H7 (cell line): Measurements from ENCODE around the gene GLRX2. TPM values are rescaled to one million over a fixed set of nuclear protein-coding genes. Genes with fewer than 3 reads are reported as not detected.

Experiments used
- DNase-seq: peaks from one replicate; pipeline ENCODE4 v3.0.0; 2012
- H3K27me3 ChIP-seq: 2 replicates; pipeline ENCODE4 v1.6.0; 2011; ENCODE audit warnings: mild to moderate bottlenecking, low read length; ENCODE audit not compliant: control insufficient read depth, insufficient read depth
- H3K36me3 ChIP-seq: replicated peaks from 2 replicates; pipeline ENCODE4 v1.5.1; 2011; ENCODE audit warnings: low read length; ENCODE audit not compliant: control insufficient read depth, insufficient read depth
- H3K4me3 ChIP-seq: 2 replicates; pipeline ENCODE4 v1.5.1; 2011; ENCODE audit warnings: low read depth, mild to moderate bottlenecking, control low read depth, low read length, moderate library complexity; ENCODE audit not compliant: insufficient read depth
- total RNA-seq: library from RNA; depleted of rRNA; stranded (reverse); fragments of >200 nt; shearing (Covaris generic); gene quantifications from 2 replicates; pipeline ENCODE4 v1.2.3, GENCODE V29; 2014

GLRX2 gene
- total RNA-seq, 1 experiment from 2014 or later = 14.6 TPM

DNA sequence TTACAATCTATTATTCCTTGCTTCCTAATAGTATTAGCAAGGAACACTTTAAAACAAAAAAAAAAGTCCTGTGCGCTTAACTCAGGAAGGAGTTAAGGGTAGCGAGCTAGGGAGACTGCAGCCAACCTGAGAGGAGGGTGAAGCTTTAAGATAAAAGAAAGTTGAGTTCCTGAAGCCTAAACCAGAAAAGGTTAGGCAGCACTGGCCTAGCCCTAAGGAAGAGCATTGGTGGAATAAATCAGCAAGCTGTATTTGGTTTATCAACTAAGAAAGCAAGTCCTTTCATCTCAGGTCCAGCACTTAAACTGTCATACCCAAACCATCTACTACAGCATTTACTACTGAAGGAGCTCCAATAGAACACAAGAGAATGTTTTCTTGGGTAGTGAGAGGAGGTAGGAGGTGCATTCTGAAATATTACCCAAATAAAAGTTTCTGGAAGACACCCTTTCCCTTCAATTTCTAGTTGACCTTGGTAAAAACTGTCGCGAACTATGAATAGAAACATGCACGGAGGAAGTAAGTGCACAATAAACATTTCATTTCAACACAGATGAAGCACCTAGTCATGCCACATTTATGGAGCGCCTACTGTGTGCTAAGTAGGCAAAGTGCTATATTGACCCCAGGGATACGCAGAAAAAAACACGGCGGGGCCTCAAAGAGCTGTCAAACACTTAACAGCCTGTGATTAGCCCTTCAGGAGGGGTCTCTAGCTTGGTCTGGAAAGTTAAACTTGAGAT lies 1.3 kb downstream of the GLRX2 start:
- Histone ChIP-seq H3K27me3 (peaks cover 11% of the 10 kb centered on the region), H3K36me3 (no peaks in the 10 kb centered on the region), H3K4me3 (peak overlapping the region; percentile 84)
- no peak for DNase-seq

DNA sequence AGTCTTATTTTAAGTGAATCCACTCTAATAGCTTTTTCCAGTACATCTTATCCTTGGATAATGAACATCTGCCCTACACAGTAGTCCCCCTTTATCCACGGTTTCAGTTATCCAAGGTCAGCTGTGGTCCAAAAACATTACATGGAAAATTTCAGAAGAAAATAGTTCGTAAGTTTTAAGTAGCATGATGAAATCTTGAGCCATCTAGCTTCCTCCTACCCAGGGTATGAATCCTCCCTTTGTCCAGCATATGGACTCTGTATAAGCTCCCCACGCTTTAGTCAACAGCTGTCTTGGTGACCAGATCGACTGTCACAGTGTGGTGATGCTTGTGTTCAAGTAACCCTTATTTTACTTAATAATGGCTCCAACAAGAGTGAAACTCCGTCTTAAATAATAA lies 2.6 kb downstream of the GLRX2 start:
- Histone ChIP-seq H3K4me3 (no peak overlapping the region), H3K36me3 (no peaks in the 10 kb centered on the region), H3K27me3 (peaks cover 11% of the 10 kb centered on the region)
- DNase-seq = no peak

DNA sequence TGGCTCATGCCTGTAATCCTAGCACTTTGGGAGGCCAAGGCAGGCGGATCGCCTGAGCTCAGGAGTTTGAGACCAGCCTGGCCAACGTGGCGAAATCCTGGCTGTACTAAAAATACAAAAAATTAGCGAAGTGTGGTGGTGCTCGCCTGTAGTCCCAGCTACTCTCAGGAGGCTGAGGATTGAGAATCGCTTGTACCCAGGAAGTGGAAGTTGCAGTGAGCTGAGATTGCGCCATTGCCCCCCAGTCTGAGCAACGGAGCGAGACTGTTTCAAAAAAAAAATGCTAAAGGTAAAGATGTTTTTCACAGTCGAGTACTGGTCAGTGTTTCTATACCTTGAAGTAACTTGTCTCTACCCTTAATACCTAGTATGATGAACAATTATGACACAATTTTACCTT lies 11.1 kb downstream of the GLRX2 start:
- Histone ChIP-seq H3K36me3 (no peaks in the 10 kb centered on the region), H3K4me3 (no peak overlapping the region), H3K27me3 (no peaks in the 10 kb centered on the region)
- no peak for DNase-seq

DNA sequence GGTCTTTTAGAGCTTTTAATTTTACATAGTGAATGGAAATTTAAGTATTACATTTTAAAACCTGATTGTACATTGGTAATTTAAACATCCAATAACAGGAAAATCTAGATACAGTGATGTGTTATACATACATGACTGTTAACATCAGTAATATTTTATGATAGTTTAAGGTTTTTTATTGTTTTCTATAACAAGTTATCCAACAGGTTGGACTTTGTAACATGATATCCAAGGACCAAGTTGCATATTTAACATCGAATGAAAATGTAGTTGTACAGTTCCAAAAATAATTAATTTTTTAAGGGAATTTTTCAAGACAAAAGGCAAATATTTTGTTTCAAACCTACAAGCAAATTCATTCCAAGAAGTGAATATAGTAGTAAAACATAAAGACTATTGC lies 14.3 kb downstream of the GLRX2 start:
- no peak overlapping the region for H3K4me3 ChIP-seq
- H3K36me3 ChIP-seq = no peaks in the 10 kb centered on the region
- no peaks in the 10 kb centered on the region for H3K27me3 ChIP-seq
- DNase-seq = no peak

DNA sequence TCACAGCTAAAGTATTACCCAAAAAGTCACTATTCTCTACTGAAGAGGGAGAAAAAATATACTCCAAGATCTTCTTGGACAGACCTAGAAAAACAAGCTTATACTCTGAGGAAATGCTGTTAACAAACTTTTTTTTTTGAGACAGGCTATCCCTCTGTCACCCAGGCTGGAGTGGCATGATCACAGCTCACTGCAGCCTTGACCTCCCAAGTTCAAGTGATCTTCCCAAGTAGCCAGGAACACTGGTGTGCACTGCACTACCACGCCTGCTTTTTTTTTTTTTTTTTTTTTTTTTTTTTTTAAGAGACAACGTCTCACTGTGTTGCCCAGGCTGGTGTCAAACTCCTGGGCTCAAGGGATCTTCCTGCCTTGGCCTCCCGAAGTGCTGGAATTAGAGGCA lies 17.3 kb downstream of the GLRX2 start:
- no peak overlapping the region for H3K4me3 ChIP-seq
- H3K36me3 ChIP-seq = peaks cover 4% of the 10 kb centered on the region
- H3K27me3 ChIP-seq = no peaks in the 10 kb centered on the region
- DNase-seq = no peak

GRCh38 chr1:193086342-193086741 lies 18.9 kb downstream of the GLRX2 start:
- peaks cover 8% of the 10 kb centered on the region for H3K36me3 ChIP-seq
- H3K4me3 ChIP-seq = no peak overlapping the region
- DNase-seq = no peak
- H3K27me3 ChIP-seq = no peaks in the 10 kb centered on the region

GRCh38 chr1:193085263-193085662 lies 20.0 kb downstream of the GLRX2 start:
- Histone ChIP-seq H3K27me3 (no peaks in the 10 kb centered on the region), H3K36me3 (peaks cover 8% of the 10 kb centered on the region), H3K4me3 (no peak overlapping the region)
- DNase-seq = no peak

GRCh38 chr1:193083365-193084088 lies 21.7 kb downstream of the GLRX2 start:
- Histone ChIP-seq H3K4me3 (no peak overlapping the region), H3K27me3 (no peaks in the 10 kb centered on the region), H3K36me3 (peaks cover 10% of the 10 kb centered on the region)
- no peak for DNase-seq

- no peaks in the 10 kb centered on the region for H3K27me3 ChIP-seq
- DNase-seq = no peak
- H3K4me3 ChIP-seq = no peak overlapping the region
- H3K36me3 ChIP-seq = peaks cover 12% of the 10 kb centered on the region
These were observed 26.0 kb downstream of the GLRX2 start for GRCh38 chr1:193079187-193079586.

GRCh38 chr1:193077991-193078390 lies 27.2 kb downstream of the GLRX2 start:
- Histone ChIP-seq H3K27me3 (no peaks in the 10 kb centered on the region), H3K36me3 (peaks cover 12% of the 10 kb centered on the region), H3K4me3 (no peak overlapping the region)
- DNase-seq = no peak

DNA sequence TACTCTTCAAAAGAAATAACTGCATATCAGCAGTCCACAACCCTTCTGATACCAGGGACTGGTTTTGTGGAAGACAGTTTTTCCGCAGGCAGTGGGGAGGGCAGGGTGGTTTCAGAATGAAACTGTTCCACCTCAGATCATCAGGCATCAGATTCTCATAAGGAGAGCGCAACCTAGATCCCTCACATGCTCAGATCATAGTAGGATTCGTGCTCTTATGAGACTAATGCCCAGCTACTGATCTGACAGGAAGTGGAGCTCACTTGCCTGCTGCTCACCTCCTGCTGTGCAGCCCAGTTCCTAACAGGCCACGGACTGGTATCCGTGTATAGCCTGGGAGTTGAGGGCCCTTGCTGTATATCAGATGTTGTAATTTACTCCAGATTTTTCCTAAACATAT lies 34.3 kb downstream of the GLRX2 start:
- H3K4me3 ChIP-seq = no peak overlapping the region
- 0 out of 2 replicates have a peak, but pooled peaks cover 1% of the 10 kb centered on the region for H3K36me3 ChIP-seq
- no peaks in the 10 kb centered on the region for H3K27me3 ChIP-seq
- no peak for DNase-seq

DNA sequence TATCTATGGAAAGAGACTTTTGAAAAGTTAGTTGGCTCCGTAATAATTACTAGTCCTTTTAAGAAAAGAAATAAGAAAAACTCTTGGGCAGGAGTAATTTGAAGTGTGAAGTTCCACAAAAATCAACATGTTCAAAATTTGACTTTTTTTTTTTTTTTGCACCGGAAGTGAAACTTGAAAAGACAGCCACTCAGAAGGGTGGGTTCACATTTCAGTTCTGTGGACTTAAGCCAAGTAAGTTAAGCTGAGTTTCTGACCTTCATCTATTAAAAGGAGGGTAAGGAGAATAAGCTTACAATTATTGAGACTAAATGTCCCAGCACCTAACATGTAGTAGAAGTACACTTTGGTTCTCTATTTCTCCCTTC lies 34.8 kb downstream of the GLRX2 start:
- Histone ChIP-seq H3K4me3 (no peak overlapping the region), H3K36me3 (0 out of 2 replicates have a peak, but pooled peaks cover 1% of the 10 kb centered on the region), H3K27me3 (no peaks in the 10 kb centered on the region)
- no peak for DNase-seq

DNA sequence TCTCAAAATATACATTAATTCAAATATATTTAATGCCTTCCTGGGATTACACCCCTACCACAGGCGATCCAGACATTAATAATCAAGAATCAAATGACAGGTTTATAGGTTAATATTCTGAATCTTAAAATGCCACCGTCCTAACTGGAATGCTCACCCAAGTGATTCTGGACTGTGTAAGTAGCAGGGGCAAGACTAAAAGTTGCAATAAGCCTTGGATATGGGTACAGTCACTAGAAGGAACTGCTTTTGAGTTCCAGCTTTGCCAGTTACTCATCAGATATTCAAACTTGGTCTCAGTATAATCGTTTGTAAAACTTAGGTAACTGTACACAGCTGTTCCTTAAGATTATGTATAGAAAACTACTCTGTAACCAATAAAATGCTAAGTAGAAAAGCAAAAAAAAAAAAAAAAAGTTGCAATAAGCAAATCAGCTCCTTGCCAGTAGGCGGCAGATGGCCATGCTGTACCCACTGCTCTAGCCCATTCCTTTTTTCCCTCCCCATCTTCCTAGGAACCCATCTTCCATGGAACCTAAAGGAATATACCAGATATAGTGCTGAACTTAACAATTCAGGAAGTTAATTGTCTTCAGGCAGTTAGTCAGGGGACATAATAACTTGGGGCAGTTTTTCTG lies 35.3 kb downstream of the GLRX2 start:
- H3K4me3 ChIP-seq = no peak overlapping the region
- peak; percentile 52 for DNase-seq

GRCh38 chr1:193068013-193068412 lies 37.2 kb downstream of the GLRX2 start:
- DNase-seq = no peak

More for the DNA sequence above, 35.3 kb downstream of the GLRX2 start:
- no peaks in the 10 kb centered on the region for H3K27me3 ChIP-seq
- 0 out of 2 replicates have a peak, but pooled peaks cover 1% of the 10 kb centered on the region for H3K36me3 ChIP-seq

GRCh38 chr1:193066606-193067005 lies 38.6 kb downstream of the GLRX2 start:
- H3K4me3 ChIP-seq = no peak overlapping the region

More at GRCh38 chr1:193068013-193068412, 37.2 kb downstream of the GLRX2 start:
- H3K4me3 ChIP-seq = no peak overlapping the region
- H3K36me3 ChIP-seq = 0 out of 2 replicates have a peak, but pooled peaks cover 1% of the 10 kb centered on the region
- no peaks in the 10 kb centered on the region for H3K27me3 ChIP-seq

More at GRCh38 chr1:193066606-193067005, 38.6 kb downstream of the GLRX2 start:
- 0 out of 2 replicates have a peak, but pooled peaks cover 1% of the 10 kb centered on the region for H3K36me3 ChIP-seq
- H3K27me3 ChIP-seq = no peaks in the 10 kb centered on the region
- no peak for DNase-seq
